Esophagus squamous epithelium (tissue), 4 donors: Measurements from ENCODE around the gene MPV17L2.

Source experiments
- CTCF ChIP-seq, 6 experiments: fragments of 450-650 bp in 4 of 6; fragments of 200-600 bp in 2 of 6; sonication (generic) in 2 of 6; IDR thresholded peaks; one replicate each; pipeline ENCODE4 v1.5.1; 2016 to 2019; ENCODE audit warnings: antibody characterized with exemption in 6 of 6, mild to moderate bottlenecking in 4 of 6, moderate library complexity in 4 of 6
- POLR2A ChIP-seq, 4 donors: fragments of 450-650 bp; IDR thresholded peaks; one replicate each; pipeline ENCODE4 v1.6.1; 2017; ENCODE audit warnings: antibody characterized with exemption in 4 of 4, mild to moderate bottlenecking in 4 of 4, moderate library complexity in 3 of 4

DNA sequence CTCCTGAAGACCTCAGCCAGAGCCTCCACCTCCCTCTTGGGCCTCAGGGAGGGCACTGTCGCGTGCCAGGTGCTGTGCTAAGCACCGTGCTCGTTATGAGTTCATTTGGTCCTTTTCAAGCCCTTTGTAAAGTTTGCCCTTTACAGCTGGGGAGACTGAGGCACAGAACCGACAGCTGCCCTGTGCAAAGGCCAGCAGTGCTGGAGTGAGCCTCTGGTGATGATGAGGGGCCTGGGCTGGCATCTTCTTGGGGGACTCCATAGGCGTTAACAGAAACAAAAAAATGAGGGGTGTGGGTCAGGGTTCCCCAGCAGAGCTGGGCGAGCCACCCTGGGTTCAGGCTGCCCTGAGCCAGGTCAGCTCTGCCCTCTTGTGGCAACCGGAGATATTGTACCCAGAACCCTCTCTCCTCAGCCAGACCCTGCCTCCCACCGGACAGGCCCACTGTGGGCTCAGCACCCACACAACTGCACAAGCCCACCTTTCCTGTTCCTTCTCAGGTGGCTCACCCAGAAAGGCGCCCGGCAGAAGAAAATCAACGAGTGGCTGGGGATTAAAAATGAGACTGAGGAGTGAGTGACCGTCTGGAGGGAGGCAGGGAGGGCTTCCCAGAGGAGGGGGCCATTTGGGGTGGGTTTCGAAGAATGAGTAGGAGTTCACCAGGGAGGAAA lies 24.9 kb upstream of the MPV17L2 start:
- TF ChIP-seq CTCF (IDR thresholded peaks at IDR 0.05): peak; percentile 30 to 71 (median 64)
- TF ChIP-seq POLR2A (IDR thresholded peaks at IDR 0.05): no peak
